Measurements from ENCODE around the gene SIPA1L3.

Gene SIPA1L3

GRCh38 chr19:38209152-38209551, 302.1 kb downstream of the SIPA1L3 start (continued):
- no peak for TF ChIP-seq OSR1 (CRISPR knock-in tag; IDR thresholded peaks at IDR 0.05)
- TF ChIP-seq, protein P1, sequence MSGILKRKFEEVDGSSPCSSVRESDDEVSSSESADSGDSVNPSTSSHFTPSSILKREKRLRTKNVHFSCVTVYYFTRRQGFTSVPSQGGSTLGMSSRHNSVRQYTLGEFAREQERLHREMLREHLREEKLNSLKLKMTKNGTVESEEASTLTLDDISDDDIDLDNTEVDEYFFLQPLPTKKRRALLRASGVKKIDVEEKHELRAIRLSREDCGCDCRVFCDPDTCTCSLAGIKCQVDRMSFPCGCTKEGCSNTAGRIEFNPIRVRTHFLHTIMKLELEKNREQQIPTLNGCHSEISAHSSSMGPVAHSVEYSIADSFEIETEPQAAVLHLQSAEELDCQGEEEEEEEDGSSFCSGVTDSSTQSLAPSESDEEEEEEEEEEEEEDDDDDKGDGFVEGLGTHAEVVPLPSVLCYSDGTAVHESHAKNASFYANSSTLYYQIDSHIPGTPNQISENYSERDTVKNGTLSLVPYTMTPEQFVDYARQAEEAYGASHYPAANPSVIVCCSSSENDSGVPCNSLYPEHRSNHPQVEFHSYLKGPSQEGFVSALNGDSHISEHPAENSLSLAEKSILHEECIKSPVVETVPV (CRISPR knock-in tag; IDR thresholded peaks at IDR 0.05) = no peak
- TF ChIP-seq BACH2 (CRISPR knock-in tag; IDR thresholded peaks at IDR 0.05; ENCODE audit: borderline replicate concordance) = no peak

DNA sequence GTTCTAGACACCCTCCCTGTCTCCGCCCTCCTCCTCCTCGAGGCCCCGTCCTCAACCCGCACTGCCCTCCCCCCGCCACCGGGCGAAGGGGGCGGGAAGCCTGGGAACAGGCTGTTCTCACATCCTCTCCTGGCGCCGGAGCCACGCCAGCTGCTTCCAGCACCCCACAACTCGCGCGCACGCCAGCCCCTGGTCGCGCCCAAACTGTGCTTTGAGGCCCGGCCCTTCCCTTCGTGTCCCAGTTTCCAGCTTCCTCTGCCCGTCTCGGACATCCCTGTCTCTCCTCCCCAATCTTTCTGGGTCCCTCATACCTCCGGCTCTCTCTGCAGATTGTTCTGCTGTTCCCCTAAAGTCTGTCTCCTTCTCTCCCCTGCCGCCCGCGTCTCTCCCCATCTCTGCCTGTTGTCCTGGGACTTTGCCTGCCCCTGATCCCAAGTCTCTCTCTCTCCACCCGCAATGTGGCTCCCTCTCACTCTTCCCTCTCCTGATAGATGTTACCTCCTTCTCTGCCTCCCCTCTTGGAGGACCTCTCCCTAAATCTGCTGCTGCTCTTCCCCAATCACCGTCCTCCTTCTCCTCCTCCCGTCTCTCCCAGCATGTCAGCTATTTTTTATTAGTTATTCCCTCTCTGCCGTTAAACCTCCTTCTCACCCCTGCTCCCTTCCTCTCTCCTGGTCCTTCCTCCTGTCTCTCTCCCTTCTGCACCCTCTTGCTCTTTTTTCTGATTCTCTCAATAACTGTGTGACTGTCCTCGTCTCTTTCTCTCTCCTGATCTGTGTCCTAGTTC, 302.9 kb downstream of the SIPA1L3 start:
- TF ChIP-seq ZFP30 (CRISPR knock-in tag; IDR thresholded peaks at IDR 0.05) (no peak), ZFP3 (CRISPR knock-in tag; IDR thresholded peaks at IDR 0.05) (no peak), ISL1 (CRISPR knock-in tag; IDR thresholded peaks at IDR 0.05) (no peak), BACH2 (CRISPR knock-in tag; IDR thresholded peaks at IDR 0.05; ENCODE audit: borderline replicate concordance) (no peak), TCF4 (CRISPR knock-in tag; IDR thresholded peaks at IDR 0.05; ENCODE audit: borderline replicate concordance) (no peak), POU6F1 (CRISPR knock-in tag; IDR thresholded peaks at IDR 0.05; ENCODE audit: borderline replicate concordance, low read depth) (no peak), ZC3H10 (CRISPR knock-in tag; IDR thresholded peaks at IDR 0.05) (no peak), GLIS3 (CRISPR knock-in tag; IDR thresholded peaks at IDR 0.05) (no peak), RARB (CRISPR knock-in tag; IDR thresholded peaks at IDR 0.05) (no peak), SNAI2 (CRISPR knock-in tag; IDR thresholded peaks at IDR 0.05) (no peak), TOX (CRISPR knock-in tag; IDR thresholded peaks at IDR 0.05; ENCODE audit: borderline replicate concordance) (no peak), PPARA (CRISPR knock-in tag; IDR thresholded peaks at IDR 0.05; ENCODE audit: borderline replicate concordance) (no peak), CREB5 (CRISPR knock-in tag; IDR thresholded peaks at IDR 0.05; ENCODE audit: low read depth) (no peak), ZNF70 (CRISPR knock-in tag; IDR thresholded peaks at IDR 0.05) (no peak), ESRRG (CRISPR knock-in tag; IDR thresholded peaks at IDR 0.05) (no peak), OSR1 (CRISPR knock-in tag; IDR thresholded peaks at IDR 0.05) (no peak), ARNTL (CRISPR knock-in tag; IDR thresholded peaks at IDR 0.05; ENCODE audit: borderline replicate concordance, low read depth) (no peak), CSDC2 (CRISPR knock-in tag; IDR thresholded peaks at IDR 0.05) (no peak)
- TF ChIP-seq, protein P1 (CRISPR knock-in tag; IDR thresholded peaks at IDR 0.05) = no peak
- TF ChIP-seq, protein P2, sequence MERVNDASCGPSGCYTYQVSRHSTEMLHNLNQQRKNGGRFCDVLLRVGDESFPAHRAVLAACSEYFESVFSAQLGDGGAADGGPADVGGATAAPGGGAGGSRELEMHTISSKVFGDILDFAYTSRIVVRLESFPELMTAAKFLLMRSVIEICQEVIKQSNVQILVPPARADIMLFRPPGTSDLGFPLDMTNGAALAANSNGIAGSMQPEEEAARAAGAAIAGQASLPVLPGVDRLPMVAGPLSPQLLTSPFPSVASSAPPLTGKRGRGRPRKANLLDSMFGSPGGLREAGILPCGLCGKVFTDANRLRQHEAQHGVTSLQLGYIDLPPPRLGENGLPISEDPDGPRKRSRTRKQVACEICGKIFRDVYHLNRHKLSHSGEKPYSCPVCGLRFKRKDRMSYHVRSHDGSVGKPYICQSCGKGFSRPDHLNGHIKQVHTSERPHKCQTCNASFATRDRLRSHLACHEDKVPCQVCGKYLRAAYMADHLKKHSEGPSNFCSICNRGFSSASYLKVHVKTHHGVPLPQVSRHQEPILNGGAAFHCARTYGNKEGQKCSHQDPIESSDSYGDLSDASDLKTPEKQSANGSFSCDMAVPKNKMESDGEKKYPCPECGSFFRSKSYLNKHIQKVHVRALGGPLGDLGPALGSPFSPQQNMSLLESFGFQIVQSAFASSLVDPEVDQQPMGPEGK (CRISPR knock-in tag; IDR thresholded peaks at IDR 0.05; ENCODE audit: borderline replicate concordance) = no peak
- peak; percentile 39 for ATAC-seq

DNA sequence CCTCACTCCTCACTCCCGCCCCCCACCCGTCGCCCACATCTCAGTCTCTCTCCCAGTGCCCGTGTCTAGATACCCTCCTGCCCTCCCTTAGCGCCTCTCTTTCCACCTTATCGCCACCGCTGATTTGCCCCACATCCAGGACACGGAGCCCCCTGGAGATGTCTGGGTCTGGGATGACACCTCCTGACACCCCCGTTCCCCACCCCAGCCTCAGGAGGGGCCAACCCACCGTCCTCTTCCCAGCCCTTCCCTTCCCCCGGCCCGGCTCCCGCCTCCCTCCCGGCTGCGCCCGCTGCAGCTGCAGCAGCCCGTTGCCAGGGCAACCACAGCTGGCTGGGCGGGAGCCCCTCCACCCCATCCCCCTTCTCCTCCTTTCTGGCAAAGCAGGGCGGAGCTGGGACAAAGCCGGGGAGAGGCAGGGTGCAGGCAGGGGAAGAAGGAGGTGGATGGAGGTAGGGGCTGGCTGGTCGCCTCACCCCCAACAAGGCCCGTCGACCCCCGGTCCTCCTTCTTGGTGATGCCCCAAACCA, 303.5 kb downstream of the SIPA1L3 start:
- ATAC-seq = peak; percentile 20
- TF ChIP-seq ESRRG (CRISPR knock-in tag; IDR thresholded peaks at IDR 0.05) = no peak
- TF ChIP-seq RARB (CRISPR knock-in tag; IDR thresholded peaks at IDR 0.05) = no peak
- no peak for TF ChIP-seq SNAI2 (CRISPR knock-in tag; IDR thresholded peaks at IDR 0.05)
- TF ChIP-seq GLIS3 (CRISPR knock-in tag; IDR thresholded peaks at IDR 0.05) = no peak
- TF ChIP-seq TOX (CRISPR knock-in tag; IDR thresholded peaks at IDR 0.05; ENCODE audit: borderline replicate concordance) = no peak
- no peak for TF ChIP-seq TCF4 (CRISPR knock-in tag; IDR thresholded peaks at IDR 0.05; ENCODE audit: borderline replicate concordance)
